K562 (cell line): ENCODE measurements around the gene GTPBP6. TPM values are rescaled to one million over a fixed set of nuclear protein-coding genes. Genes with fewer than 3 reads are reported as not detected.

Source experiments
- ATAC-seq: fragments of 200-7000 bp; cut with Tn5 transposase; 3 replicates; pipeline ENCODE4 v1.9.1; 2020; ENCODE audit warnings: moderate library complexity
- BruUV-seq: library from RNA; stranded (reverse); fragments of 400-500 nt; replicated peaks from 2 replicates; lab custom pipeline; 2021; lab: Mats Ljungman, UMichigan
- CTCF ChIA-PET: fragments of 300-600 bp; formaldehyde crosslinking; extraction: SDS; loops from one replicate; lab custom pipeline; 2021; ENCODE audit warnings: low intra/inter-chr PET ratio; lab: Yijun Ruan, JAX
- POLR2A ChIA-PET: fragments of 300-600, 350-650 bp; sonication (Branson Sonifier 250); formaldehyde crosslinking; extraction: SDS; loops from one replicate; lab custom pipeline; 2021; ENCODE audit warnings: antibody characterized with exemption, inconsistent platforms; lab: Yijun Ruan, JAX
- DNase-seq, 4 experiments: peaks; one replicate each; pipeline versions ENCODE4 v3.0.0 to v3.0.0-alpha.2; 2011 to 2018; ENCODE audit warnings: low spot score in 3 of 4, mixed read lengths in 3 of 4; ENCODE audit errors: extremely low read depth in 1 of 4
- FAIRE-seq: peaks from 2 replicates; lab custom pipeline; 2011; peaks lifted over from hg19 to GRCh38; lab: Jason Lieb, UNC
- H2AFZ ChIP-seq: 2 replicates; pipeline ENCODE4 v1.6.0; 2011; ENCODE audit warnings: low read depth, low read length, control low read depth, inconsistent platforms
- H3K27ac ChIP-seq: fragments of 200-600 bp; 3 replicates; pipeline ENCODE4 v1.8.0; 2011; ENCODE audit warnings: low read depth, mild to moderate bottlenecking, control low read depth, inconsistent platforms, low read length, moderate library complexity, mixed read lengths; ENCODE audit errors: extremely low read depth
- H3K27me3 ChIP-seq, 2 experiments: fragments of 300-600 bp in 1 of 2; 2 replicates in 1 of 2; 3 replicates in 1 of 2; pipeline versions ENCODE4 v1.6.0 to v1.8.0; 2011; ENCODE audit warnings: inconsistent platforms in 2 of 2, low read length in 2 of 2, mild to moderate bottlenecking in 1 of 2, mixed read lengths in 1 of 2, moderate library complexity in 1 of 2; ENCODE audit not compliant: control insufficient read depth in 2 of 2, insufficient read depth in 2 of 2
- H3K36me3 ChIP-seq: fragments of 300-600 bp; 3 replicates; pipeline ENCODE4 v1.8.0; 2011; ENCODE audit warnings: mild to moderate bottlenecking, low read length, inconsistent platforms; ENCODE audit not compliant: control insufficient read depth, insufficient read depth
- H3K4me1 ChIP-seq, 2 experiments: fragments of 200-600 bp in 1 of 2; replicated peaks in 1 of 2; 2 replicates in 1 of 2; 3 replicates in 1 of 2; pipeline versions ENCODE4 v1.5.1 to v1.8.0; 2011; ENCODE audit warnings: inconsistent platforms in 2 of 2, low read length in 2 of 2, mild to moderate bottlenecking in 1 of 2, mixed read lengths in 1 of 2, moderate library complexity in 1 of 2; ENCODE audit not compliant: control insufficient read depth in 2 of 2, insufficient read depth in 2 of 2
- H3K4me2 ChIP-seq: 2 replicates; pipeline ENCODE4 v1.6.1; 2011; ENCODE audit warnings: low read length, control low read depth, inconsistent platforms, mixed read lengths; ENCODE audit not compliant: insufficient read depth
- H3K4me3 ChIP-seq: fragments of 200-600 bp; sonication (generic), shearing (Covaris generic); 2 replicates; pipeline ENCODE4 v1.5.1; 2016; ENCODE audit warnings: control low read depth, inconsistent platforms
- H3K79me2 ChIP-seq: fragments of 200-600 bp; 3 replicates; pipeline ENCODE4 v1.8.0; 2011; ENCODE audit warnings: low read length, inconsistent platforms; ENCODE audit not compliant: control insufficient read depth, insufficient read depth
- H3K9ac ChIP-seq, 2 experiments: 2 replicates each; pipeline versions ENCODE4 v1.6.0 to v1.6.1; 2011; ENCODE audit warnings: low read depth in 2 of 2, low read length in 2 of 2, control low read depth in 1 of 2, inconsistent platforms in 1 of 2, mild to moderate bottlenecking in 1 of 2, mixed read lengths in 1 of 2; ENCODE audit not compliant: insufficient read depth in 1 of 2
- H3K9me1 ChIP-seq: one replicate; pipeline ENCODE4 v1.6.0; 2011; ENCODE audit warnings: inconsistent platforms, mild to moderate bottlenecking, low read length, moderate library complexity; ENCODE audit not compliant: control insufficient read depth, insufficient read depth
- H3K9me3 ChIP-seq: replicated peaks from 2 replicates; pipeline ENCODE4 v1.5.1; 2011; ENCODE audit warnings: low read depth, low read length, inconsistent platforms; ENCODE audit not compliant: control insufficient read depth, insufficient read depth
- H4K20me1 ChIP-seq: replicated peaks from 2 replicates; pipeline ENCODE4 v1.6.1; 2011; ENCODE audit warnings: low read length, inconsistent platforms, mixed read lengths; ENCODE audit not compliant: control insufficient read depth, insufficient read depth
- CCNT2 ChIP-seq: IDR thresholded peaks from 2 replicates; pipeline ENCODE4 v1.6.1; 2011; ENCODE audit warnings: borderline replicate concordance, low read depth, mild to moderate bottlenecking, moderate library complexity, mixed read lengths, low read length; ENCODE audit not compliant: insufficient read length; ENCODE audit errors: extremely low read depth
- COPS2 ChIP-seq: fragments of 450-650 bp; conservative IDR thresholded peaks from 2 replicates; pipeline ENCODE4 v1.6.1; 2016; ENCODE audit warnings: mild to moderate bottlenecking, moderate library complexity
- NFYB ChIP-seq: IDR thresholded peaks from 2 replicates; pipeline ENCODE4 v1.6.1; 2011; ENCODE audit warnings: mild to moderate bottlenecking, moderate library complexity; ENCODE audit not compliant: insufficient read length; ENCODE audit errors: extremely low read depth
- TEAD2 ChIP-seq: fragments of 450-650 bp; IDR thresholded peaks from 2 replicates; pipeline ENCODE4 v1.6.1; 2016; ENCODE audit warnings: missing genetic modification characterization, control low read depth, missing compliant biosample characterization
- WGBS: fragments of 100-300 bp; shearing (Covaris generic); methylation state at CpG from one replicate; pipeline ENCODE4 v1.1.6; 2016; ENCODE audit warnings: low coverage, mixed read lengths; ENCODE audit not compliant: insufficient coverage; ENCODE audit errors: missing lambda C conversion rate; 5-methylcytosine and 5-hydroxymethylcytosine counted together
- in situ Hi-C: fragments of 300-500 bp; cut with MboI; formaldehyde crosslinking; loops from 4 replicates; pipeline ENCODE4 v1.15.0; 2018; ENCODE audit warnings: inconsistent platforms, mixed read lengths
- intact Hi-C: fragments of 100-400 bp; cut with micrococcal nuclease; formaldehyde crosslinking; loops from 2 replicates; pipeline ENCODE4 v1.14.2; 2022
- polyA plus RNA-seq, 8 experiments: library from polyadenylated mRNA; depleted of rRNA in 4 of 8; stranded (reverse) in 5 of 8; unstranded in 3 of 8; fragments of >200 nt; fragmentation: Nextera tagmentation in 2 of 8; fragmentation: Illumina TruSeq in 1 of 8; extraction: Ambion mirVana in 2 of 8; extraction: Trizol in 1 of 8; gene quantifications; 2 replicates each; pipeline versions ENCODE4 v1.2.1 to v1.2.3, GENCODE V29; 2011 to 2014; ENCODE audit warnings: inconsistent platforms in 1 of 8, missing spikeins in 1 of 8
- total RNA-seq, 7 experiments: library from RNA; depleted of rRNA in 6 of 7; stranded (reverse); fragments of >200 nt in 6 of 7; fragmentation: Illumina TruSeq in 2 of 7; extraction: Trizol in 2 of 7; gene quantifications; 2 replicates each; pipeline versions ENCODE4 v1.2.1 to v1.2.3, GENCODE V29; 2011 to 2021; ENCODE audit warnings: low replicate concordance in 1 of 7
- TF ChIP-seq, protein P1 (sequence below): fragments of 250-450 bp; sonication (Bioruptor Pico); IDR thresholded peaks from 2 replicates; pipeline ENCODE4 v1.8.0; 2022; ENCODE audit warnings: inconsistent platforms

Gene GTPBP6
- total and polyA plus RNA-seq, 9 of the 15 experiments (the other 6 are each of a cell fraction or from before 2014, with no cell fraction given) = 0.24 to 35.2 (median 8.0) TPM

DNA sequence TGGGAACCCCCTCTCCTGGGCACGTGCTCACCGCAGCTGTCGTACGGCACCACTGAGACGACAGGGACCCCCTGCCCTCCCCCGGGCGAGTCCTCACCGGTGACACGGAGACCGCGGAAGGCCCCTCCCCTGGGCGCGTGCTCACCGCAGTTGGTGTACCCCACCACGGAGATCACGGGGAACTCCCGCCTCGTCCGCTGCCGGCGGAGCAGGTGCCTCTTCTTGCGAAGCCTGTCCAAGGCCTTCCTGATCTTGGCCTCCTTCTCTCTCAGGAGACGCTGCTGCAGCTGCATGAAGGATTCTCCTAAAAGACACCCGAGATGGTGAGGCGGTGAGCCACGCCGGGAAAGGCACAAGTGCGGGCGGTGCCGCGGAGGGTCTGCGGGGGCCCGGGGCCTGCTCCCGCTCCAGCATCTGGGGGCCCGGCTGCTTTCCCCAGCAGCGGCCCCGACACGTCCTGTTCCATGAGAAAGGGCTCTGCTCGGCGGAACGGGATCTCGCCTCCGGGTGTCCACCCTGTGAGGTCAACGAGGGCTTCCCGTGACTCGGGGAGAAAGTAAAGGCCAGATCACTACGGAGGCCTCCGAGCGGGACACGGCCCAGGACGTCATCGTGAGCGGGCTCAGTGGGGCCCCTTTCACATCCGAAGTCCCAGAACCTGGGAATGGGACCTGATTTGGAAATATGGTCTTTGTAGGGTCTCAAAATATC lies 5.8 kb downstream of the GTPBP6 start:
- no peaks in the 10 kb centered on the region for H3K9me3 ChIP-seq
- peaks cover 0 to 15% of the 10 kb centered on the region in 2 experiments; a peak in 2 of 5 replicates for H3K4me1 ChIP-seq
- TF ChIP-seq CCNT2 (no peak), COPS2 (no peak), NFYB (no peak), TEAD2 (no peak)
- TF ChIP-seq, protein P1, sequence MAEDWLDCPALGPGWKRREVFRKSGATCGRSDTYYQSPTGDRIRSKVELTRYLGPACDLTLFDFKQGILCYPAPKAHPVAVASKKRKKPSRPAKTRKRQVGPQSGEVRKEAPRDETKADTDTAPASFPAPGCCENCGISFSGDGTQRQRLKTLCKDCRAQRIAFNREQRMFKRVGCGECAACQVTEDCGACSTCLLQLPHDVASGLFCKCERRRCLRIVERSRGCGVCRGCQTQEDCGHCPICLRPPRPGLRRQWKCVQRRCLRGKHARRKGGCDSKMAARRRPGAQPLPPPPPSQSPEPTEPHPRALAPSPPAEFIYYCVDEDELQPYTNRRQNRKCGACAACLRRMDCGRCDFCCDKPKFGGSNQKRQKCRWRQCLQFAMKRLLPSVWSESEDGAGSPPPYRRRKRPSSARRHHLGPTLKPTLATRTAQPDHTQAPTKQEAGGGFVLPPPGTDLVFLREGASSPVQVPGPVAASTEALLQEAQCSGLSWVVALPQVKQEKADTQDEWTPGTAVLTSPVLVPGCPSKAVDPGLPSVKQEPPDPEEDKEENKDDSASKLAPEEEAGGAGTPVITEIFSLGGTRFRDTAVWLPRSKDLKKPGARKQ (CRISPR knock-in tag) = no peak
- TF ChIP-seq, all 486 proteins: peak for 0
- ATAC-seq (no peak), FAIRE-seq (no peak), DNase-seq (no peak)
- H3K79me2 ChIP-seq = peaks cover 13% of the 10 kb centered on the region
- no peak overlapping the region for H3K27ac ChIP-seq
- peaks cover 61% of the 10 kb centered on the region; the same call in 2 of the 3 replicates for H3K36me3 ChIP-seq
- no TSS peak for BruUV-seq
- CTCF ChIA-PET = no interaction called here
- H3K9ac ChIP-seq = no peak overlapping the region
- H2AFZ ChIP-seq = no peak overlapping the region
- H4K20me1 ChIP-seq = no peaks in the 10 kb centered on the region
- POLR2A ChIA-PET = no interaction called here
- H3K4me2 ChIP-seq = no peak overlapping the region
- no peaks in the 10 kb centered on the region for H3K9me1 ChIP-seq
- intact Hi-C loops = no loop called here
- no peaks in the 10 kb centered on the region for H3K27me3 ChIP-seq
- WGBS = 96% methylated on average over 15 of the region's 54 CpGs
- in situ Hi-C loops = no loop called here
- no peak overlapping the region for H3K4me3 ChIP-seq
